ENCODE results near the gene ANO6. TPM values are rescaled to one million over a fixed set of nuclear protein-coding genes. Genes with fewer than 3 reads are reported as not detected.

ANO6 gene
- total RNA-seq, 1 donor from 2014 or later: 46.2 TPM

- H3K36me3 ChIP-seq: peaks cover 90% of the 10 kb centered on the region
- peak; percentile 20 for DNase-seq
Observed at GRCh38 chr12:45427042-45427441, 211.1 kb downstream of the ANO6 start.

GRCh38 chr12:45429831-45430230 is 213.9 kb downstream of the ANO6 start:
- Histone ChIP-seq H3K27me3 (ENCODE audit: low read depth) (no peaks in the 10 kb centered on the region), H3K4me1 (peaks cover 5% of the 10 kb centered on the region), H3K4me3 (no peak overlapping the region), H3K27ac (replicated peaks) (no peak overlapping the region), H3K9me3 (replicated peaks) (no peaks in the 10 kb centered on the region), H3K36me3 (peaks cover 66% of the 10 kb centered on the region)
- intact Hi-C loops (cut with micrococcal nuclease): no loop called here
- DNase-seq: no peak
- TF ChIP-seq CTCF (IDR thresholded peaks at IDR 0.05; ENCODE audit: borderline replicate concordance): no peak

More at GRCh38 chr12:45427042-45427441, 211.1 kb downstream of the ANO6 start:
- intact Hi-C loops (cut with micrococcal nuclease): no loop called here
- H3K4me1 ChIP-seq: peaks cover 5% of the 10 kb centered on the region
- H3K27ac ChIP-seq (replicated peaks): peak overlapping the region; percentile 57
- TF ChIP-seq CTCF (IDR thresholded peaks at IDR 0.05; ENCODE audit: borderline replicate concordance): no peak
- no peaks in the 10 kb centered on the region for H3K27me3 ChIP-seq (ENCODE audit: low read depth)
- H3K4me3 ChIP-seq: no peak overlapping the region
- H3K9me3 ChIP-seq (replicated peaks): no peaks in the 10 kb centered on the region

GRCh38 chr12:45431126-45431525 is 215.2 kb downstream of the ANO6 start:
- intact Hi-C loops (cut with micrococcal nuclease): no loop called here
- DNase-seq: no peak
- TF ChIP-seq CTCF (IDR thresholded peaks at IDR 0.05; ENCODE audit: borderline replicate concordance): no peak
- Histone ChIP-seq H3K9me3 (replicated peaks) (no peaks in the 10 kb centered on the region), H3K27me3 (ENCODE audit: low read depth) (no peaks in the 10 kb centered on the region), H3K27ac (replicated peaks) (no peak overlapping the region), H3K4me3 (no peak overlapping the region), H3K4me1 (peaks cover 16% of the 10 kb centered on the region), H3K36me3 (peaks cover 54% of the 10 kb centered on the region)

GRCh38 chr12:45432710-45433109 is 216.8 kb downstream of the ANO6 start:
- Histone ChIP-seq H3K9me3 (replicated peaks) (no peaks in the 10 kb centered on the region), H3K36me3 (peaks cover 44% of the 10 kb centered on the region), H3K27ac (replicated peaks) (no peak overlapping the region), H3K4me1 (peaks cover 14% of the 10 kb centered on the region), H3K27me3 (ENCODE audit: low read depth) (no peaks in the 10 kb centered on the region), H3K4me3 (no peak overlapping the region)
- no peak for DNase-seq
- intact Hi-C loops (cut with micrococcal nuclease): no loop called here
- no peak for TF ChIP-seq CTCF (IDR thresholded peaks at IDR 0.05; ENCODE audit: borderline replicate concordance)

GRCh38 chr12:45433441-45433868 is 217.6 kb downstream of the ANO6 start:
- intact Hi-C loops (cut with micrococcal nuclease): no loop called here
- Histone ChIP-seq H3K9me3 (replicated peaks) (no peaks in the 10 kb centered on the region), H3K4me1 (peaks cover 14% of the 10 kb centered on the region), H3K36me3 (peaks cover 38% of the 10 kb centered on the region), H3K4me3 (no peak overlapping the region), H3K27me3 (ENCODE audit: low read depth) (no peaks in the 10 kb centered on the region), H3K27ac (replicated peaks) (no peak overlapping the region)
- no peak for TF ChIP-seq CTCF (IDR thresholded peaks at IDR 0.05; ENCODE audit: borderline replicate concordance)
- no peak for DNase-seq

Measured in left ventricle myocardium inferior (tissue), 1 donor.